OCI-LY7 (cell line): Measurements from ENCODE around the gene RASSF10.

Experiments used
- EZH2phosphoT487 ChIP-seq: fragments of 200-600 bp; sonication (generic); IDR thresholded peaks from 2 replicates; pipeline ENCODE4 v1.6.1; 2018; ENCODE audit warnings: low read depth, borderline replicate concordance, mild to moderate bottlenecking, mixed run types, antibody characterized with exemption, low read length, moderate library complexity, mixed read lengths
- TF ChIP-seq, protein P1 (sequence below): fragments of 200-600 bp; sonication (generic); conservative IDR thresholded peaks from 2 replicates; pipeline ENCODE4 v1.5.1; 2014; ENCODE audit warnings: mild to moderate bottlenecking, antibody characterized with exemption, low read length, moderate library complexity, mixed read lengths

GRCh38 chr11:13046637-13047570 lies 37.8 kb downstream of the RASSF10 start:
- TF ChIP-seq, protein P1, sequence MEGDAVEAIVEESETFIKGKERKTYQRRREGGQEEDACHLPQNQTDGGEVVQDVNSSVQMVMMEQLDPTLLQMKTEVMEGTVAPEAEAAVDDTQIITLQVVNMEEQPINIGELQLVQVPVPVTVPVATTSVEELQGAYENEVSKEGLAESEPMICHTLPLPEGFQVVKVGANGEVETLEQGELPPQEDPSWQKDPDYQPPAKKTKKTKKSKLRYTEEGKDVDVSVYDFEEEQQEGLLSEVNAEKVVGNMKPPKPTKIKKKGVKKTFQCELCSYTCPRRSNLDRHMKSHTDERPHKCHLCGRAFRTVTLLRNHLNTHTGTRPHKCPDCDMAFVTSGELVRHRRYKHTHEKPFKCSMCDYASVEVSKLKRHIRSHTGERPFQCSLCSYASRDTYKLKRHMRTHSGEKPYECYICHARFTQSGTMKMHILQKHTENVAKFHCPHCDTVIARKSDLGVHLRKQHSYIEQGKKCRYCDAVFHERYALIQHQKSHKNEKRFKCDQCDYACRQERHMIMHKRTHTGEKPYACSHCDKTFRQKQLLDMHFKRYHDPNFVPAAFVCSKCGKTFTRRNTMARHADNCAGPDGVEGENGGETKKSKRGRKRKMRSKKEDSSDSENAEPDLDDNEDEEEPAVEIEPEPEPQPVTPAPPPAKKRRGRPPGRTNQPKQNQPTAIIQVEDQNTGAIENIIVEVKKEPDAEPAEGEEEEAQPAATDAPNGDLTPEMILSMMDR, result no peak
- TF ChIP-seq EZH2phosphoT487, result no peak
